Stimulated activated CD8-positive, alpha-beta memory T cell treated with anti-CD3 and anti-CD28 coated beads, Interleukin-15, amount 100 ng/mL, for 4 hours (primary cell): ENCODE results near the gene WDFY4.

Source experiments
- DNase-seq, 2 donors: peaks; one replicate each; pipeline ENCODE4 v3.0.0-alpha.2; 2020; ENCODE audit warnings: low read depth in 2 of 2

Gene WDFY4

DNA sequence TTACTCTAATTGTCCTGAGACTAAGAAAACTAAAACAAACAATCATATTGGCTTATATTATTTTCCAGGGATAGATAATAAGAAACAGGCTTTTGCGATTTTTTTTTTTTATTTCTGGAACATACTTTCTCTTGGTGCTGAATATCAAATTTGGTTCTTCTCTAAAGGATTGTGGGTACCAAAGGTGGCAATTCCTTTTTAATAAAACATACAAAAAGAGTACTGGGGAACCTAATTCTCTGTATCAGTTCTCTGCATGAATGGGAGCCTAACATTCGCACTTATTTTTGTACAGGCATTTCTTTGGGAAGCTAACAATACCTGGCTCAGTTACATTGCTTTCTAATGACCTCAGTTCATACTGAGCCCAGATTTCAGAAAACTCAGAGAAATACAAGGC lies 222.2 kb downstream of the WDFY4 start:
- no peak for DNase-seq

GRCh38 chr10:48907730-48908129 lies 223.1 kb downstream of the WDFY4 start:
- no peak for DNase-seq

- DNase-seq = no peak
Measured at GRCh38 chr10:48910548-48910947, 225.9 kb downstream of the WDFY4 start.

GRCh38 chr10:48913674-48914073 lies 229.0 kb downstream of the WDFY4 start:
- no peak for DNase-seq

DNA sequence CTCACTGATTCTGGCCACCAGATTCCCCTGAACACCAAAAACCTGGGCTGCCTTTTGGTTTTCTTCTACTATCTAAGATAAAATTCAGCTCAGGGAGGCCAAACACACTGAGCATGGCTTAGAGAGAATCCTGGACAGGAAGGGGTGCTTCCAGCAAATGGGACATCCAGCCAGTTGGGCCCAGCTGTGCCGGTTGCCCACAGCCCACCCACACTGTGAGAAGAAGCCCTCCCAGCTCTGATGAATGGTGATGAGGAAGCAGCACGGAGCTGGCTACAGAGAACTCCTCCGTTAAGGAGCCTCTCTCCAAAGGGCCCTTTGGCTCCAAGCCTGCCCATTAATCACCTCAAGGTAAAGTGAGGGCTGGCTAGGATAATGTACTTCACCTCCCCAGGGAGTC lies 239.1 kb downstream of the WDFY4 start:
- no peak for DNase-seq

- no peak for DNase-seq
Measured at GRCh38 chr10:48924988-48925387, 240.3 kb downstream of the WDFY4 start.

GRCh38 chr10:48926255-48926654 lies 241.6 kb downstream of the WDFY4 start:
- DNase-seq = no peak

DNA sequence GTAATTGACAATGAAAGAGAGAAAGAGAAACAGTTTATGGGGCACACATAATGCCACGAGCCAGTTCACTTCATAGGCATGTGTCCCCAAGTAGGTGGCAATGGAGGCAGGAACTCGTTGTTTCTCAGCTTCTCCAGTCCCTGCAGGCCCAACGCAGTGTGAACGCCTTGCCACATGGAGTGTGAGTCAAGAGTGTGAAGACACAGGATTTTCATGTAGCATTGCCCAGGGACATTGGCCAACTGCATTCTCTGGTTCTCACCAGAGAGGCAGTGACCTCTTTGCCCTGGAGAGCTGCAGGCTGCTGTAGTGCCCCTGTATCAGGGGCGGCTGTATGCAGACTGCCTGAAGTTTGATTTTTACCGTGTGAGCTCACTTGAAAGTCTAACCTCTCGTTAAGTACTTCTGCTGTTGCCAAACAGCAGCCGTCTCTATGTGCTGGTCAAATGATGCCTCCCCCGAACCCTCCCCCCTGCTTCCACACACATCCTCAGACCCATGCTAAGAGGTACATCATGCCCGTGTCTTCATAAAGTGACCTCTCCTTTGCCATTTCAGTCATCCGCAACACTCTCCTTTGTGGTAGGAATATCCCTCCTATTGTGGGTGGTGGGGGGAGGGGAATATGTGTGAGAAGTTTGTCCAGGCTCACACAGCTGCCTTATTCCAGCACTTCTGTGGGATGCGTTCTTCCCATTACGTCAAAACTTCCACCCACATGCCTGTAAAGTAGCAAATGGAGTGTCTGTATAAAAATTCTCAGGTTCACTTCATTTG lies 242.3 kb downstream of the WDFY4 start:
- no peak for DNase-seq

GRCh38 chr10:48929413-48929990 lies 244.8 kb downstream of the WDFY4 start:
- no peak for DNase-seq

- DNase-seq = no peak
Measured at GRCh38 chr10:48931188-48931587, 246.5 kb downstream of the WDFY4 start.

- DNase-seq = no peak
Measured at GRCh38 chr10:48932831-48933664, 248.4 kb downstream of the WDFY4 start.

- no peak for DNase-seq
Measured at GRCh38 chr10:48934672-48935501, 250.2 kb downstream of the WDFY4 start.

GRCh38 chr10:48935577-48935976 lies 250.9 kb downstream of the WDFY4 start:
- DNase-seq = no peak

DNA sequence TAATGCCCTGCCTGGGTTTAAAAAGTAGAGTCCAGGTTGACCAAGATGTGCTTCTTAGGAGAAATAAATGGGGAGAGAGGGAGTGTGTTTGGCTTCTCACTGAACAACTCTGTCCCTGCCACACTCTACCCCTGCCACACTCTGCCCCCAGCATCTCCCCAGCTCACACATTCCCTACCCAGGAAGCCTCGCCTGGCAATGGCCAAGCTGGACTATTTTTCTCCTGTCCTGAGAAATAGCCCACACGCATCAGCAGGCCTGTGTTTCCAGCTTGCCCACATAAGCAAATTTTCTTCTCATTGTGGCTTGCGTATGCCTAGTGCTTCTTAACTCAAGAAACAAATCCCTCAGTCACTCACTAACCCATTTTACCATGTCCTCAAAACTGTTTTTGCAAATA lies 253.1 kb downstream of the WDFY4 start:
- no peak for DNase-seq

- no peak for DNase-seq
Measured at GRCh38 chr10:48938281-48938680, 253.6 kb downstream of the WDFY4 start.

DNA sequence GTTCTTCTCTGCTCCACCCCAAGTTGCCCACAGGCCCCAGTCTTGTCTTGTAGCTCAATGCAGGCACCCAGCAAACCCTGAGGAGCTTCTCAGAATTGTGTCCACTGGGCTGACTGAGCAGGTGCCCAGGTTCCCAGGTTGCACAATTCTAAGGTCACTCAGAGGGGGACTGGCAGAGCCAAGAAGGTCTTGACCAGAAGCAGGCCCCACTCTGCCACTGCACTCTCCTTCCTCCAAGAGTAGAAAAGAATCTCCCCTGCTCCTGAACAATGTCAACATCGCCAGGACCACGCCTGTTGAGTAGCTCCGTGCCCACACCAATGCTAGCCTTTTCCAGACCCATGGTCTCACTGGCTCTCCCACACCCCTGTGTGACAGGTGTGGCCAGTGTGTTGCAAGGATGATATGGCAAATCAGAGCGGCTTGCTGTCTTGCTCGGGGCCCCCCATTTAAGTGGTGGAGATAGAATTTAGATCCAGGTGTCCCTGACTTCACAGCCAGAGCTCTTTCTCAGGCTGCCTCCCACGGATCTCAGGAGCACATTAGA lies 254.4 kb downstream of the WDFY4 start:
- no peak for DNase-seq

DNA sequence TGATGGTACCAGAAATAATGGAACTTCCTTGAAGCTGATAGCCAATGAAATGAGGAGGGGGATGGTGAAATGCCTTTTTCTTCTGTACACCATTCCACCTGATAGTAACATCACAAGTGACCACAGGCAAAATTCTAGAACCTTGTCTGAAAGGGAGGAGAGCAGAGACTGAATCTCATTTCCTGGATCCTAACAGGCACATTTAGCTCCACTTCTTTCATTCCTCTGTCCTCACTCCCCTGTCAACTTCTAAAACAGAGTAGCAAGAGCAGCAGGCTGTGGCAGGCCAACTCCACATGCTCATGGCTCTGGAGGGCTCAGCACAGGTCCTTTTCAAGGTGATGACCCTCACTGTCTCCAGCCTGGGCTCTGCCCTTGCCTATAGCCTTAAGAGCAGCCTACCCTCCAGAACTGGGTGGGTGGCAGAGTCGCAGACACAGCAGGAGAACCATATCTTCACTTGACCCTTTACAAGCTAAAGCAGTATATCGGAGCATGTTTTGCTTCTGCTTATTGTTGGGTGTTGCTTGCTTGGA lies 255.2 kb downstream of the WDFY4 start, which contains the start of gene LRRC18:
Gene LRRC18 (minus strand): TSS at position 51 of the 536 bp plus-strand sequence. CDS start 25,685 bp downstream, outside the sequence.
- no peak for DNase-seq

DNA sequence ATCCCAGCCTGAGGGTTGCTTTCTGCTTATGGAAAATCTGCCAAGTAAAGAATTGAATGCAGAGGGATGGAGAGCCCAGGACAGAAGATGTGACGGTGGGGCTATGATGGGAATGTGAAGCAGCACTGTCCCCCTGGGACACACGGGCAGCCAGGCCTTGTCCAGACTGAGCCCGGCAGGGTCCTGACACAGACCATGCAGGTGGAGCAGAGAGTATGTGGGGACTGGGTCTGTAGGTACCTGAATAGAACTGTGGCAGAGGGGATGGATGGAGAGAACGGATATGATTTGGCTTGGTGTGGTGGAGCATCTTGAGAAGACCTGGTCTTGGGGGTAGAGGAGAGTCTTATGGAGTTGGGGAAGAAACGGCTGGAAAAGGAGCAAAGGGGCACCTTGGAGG lies 255.7 kb downstream of the WDFY4 start:
- no peak for DNase-seq

- DNase-seq = no peak
Measured at GRCh38 chr10:48940958-48941357, 256.3 kb downstream of the WDFY4 start.

DNA sequence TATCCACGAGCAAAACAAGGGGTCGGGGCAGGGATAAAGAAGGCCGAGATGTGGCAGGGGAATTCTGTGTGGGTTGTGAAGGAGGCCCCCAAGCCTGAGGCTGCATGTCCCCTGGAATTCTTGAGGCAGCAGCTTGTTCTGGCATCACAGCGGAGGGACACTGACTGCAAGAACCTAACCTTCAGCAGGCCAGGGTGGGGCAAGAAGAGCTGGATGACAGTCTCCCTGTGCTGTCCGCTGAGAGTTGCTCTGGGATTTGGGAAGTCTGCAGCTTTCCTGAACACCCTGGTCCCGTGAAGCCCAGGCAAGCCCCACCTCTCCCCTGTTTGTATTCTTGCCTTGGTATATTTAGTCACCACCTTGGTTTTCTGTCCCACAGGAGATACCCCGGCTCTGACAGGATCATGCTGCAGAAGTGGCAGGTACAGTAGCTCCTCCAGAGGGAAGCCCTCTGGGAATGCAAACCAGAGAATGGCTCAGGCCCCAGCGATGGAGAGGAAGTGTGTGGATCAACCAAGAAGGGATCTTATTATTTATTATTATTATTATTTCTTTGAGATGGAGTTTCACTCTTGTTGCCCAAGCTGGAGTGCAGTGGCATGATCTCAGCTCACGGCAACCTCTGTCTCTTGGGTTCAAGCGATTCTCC lies 256.9 kb downstream of the WDFY4 start:
- DNase-seq = no peak

DNA sequence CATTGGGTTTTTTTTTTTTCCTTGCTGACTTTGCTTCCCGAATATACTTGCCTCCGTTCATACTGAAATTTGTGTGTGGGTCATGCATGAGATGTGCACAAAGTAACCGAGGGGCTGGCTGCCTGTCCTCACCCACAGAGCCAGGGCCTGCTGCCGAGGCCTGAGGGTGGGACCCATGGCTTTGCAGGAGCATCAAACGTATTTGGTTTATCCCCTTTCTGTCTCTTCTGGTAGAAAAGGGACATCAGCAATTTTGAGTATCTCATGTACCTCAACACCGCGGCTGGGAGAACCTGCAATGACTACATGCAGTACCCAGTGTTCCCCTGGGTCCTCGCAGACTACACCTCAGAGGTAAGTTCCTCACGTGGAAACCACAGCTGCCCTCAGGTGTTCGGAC lies 258.4 kb downstream of the WDFY4 start:
- no peak for DNase-seq
